Adipocyte (in vitro differentiated cells): ENCODE data around the gene IFI16.
"Not testable (repeated sequence)": the region's sequence is repeated elsewhere in the genome, so short reads cannot be mapped to it uniquely, and the experiment has no call there.

ENCODE experiments used
- DNase-seq: peaks from one replicate; pipeline ENCODE4 v3.0.0-alpha.2; 2015; ENCODE audit warnings: low read depth
- H3K27me3 ChIP-seq: replicated peaks from 2 replicates; pipeline ENCODE4 v1.7.0; 2013; ENCODE audit warnings: mild to moderate bottlenecking, low read length, moderate library complexity; ENCODE audit not compliant: control insufficient read depth, insufficient read depth
- H3K36me3 ChIP-seq: 2 replicates; pipeline ENCODE4 v1.7.0; 2013; ENCODE audit warnings: low read length, mild to moderate bottlenecking, moderate library complexity; ENCODE audit not compliant: control insufficient read depth, insufficient read depth, severe bottlenecking
- H3K4me1 ChIP-seq: 2 replicates; pipeline ENCODE4 v1.7.0; 2013; ENCODE audit warnings: mild to moderate bottlenecking, low read length, moderate library complexity; ENCODE audit not compliant: control insufficient read depth, insufficient read depth
- H3K4me3 ChIP-seq: 2 replicates; pipeline ENCODE4 v1.7.0; 2013; ENCODE audit warnings: mild to moderate bottlenecking, low read length, moderate library complexity
- H3K9ac ChIP-seq: 2 replicates; pipeline ENCODE4 v1.7.0; 2013; ENCODE audit warnings: mild to moderate bottlenecking, low read length, moderate library complexity
- H3K9me3 ChIP-seq: 2 replicates; pipeline ENCODE4 v1.7.0; 2013; ENCODE audit warnings: mild to moderate bottlenecking, low read length, moderate library complexity; ENCODE audit not compliant: control insufficient read depth

The IFI16 gene

DNA sequence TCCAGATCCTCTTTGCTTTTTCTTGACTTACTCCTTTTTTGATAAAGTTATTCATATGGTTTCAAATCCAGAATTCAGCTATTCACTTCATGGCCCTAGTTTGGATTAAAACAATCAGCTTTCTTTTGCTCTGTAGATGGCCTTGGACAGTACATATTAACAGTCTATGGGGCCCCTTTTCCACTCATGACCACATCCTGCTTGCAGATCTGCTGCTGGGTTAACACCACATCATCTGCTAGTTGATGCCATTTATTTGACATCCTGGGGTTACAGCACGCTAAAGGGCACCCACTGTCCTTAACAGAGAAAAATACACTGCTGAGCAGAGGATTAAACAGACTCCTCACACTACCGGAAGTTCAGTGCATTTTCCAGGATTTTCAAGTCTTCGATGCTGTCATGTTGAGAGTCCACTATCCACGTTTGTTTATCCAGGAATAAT, 941 bp upstream of the IFI16 start:
- Histone ChIP-seq H3K4me1 (peaks cover 66% of the 10 kb centered on the region), H3K36me3 (no peaks in the 10 kb centered on the region), H3K9me3 (no peaks in the 10 kb centered on the region), H3K4me3 (peak overlapping the region; percentile 97), H3K27me3 (no peaks in the 10 kb centered on the region), H3K9ac (peak overlapping the region; percentile 99)
- DNase-seq: no peak

DNA sequence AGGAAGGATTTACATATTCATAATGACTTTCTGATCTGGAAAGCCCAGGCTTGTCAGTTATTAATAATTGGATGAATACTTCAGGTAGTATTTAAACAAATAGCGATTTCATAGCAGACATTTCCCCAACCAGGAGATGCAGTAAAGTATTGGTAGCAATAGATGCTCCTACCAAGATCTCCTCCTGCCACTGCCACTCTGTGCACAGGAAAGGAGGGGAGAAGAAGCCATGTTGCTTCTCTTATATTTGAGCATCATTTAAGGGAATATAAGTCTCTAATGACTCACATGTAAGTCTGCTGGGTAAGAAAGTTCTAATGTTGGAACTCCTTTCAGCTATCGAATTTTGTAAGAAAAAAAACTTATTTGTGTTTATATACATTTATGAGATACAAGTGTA, 420 bp upstream of the IFI16 start:
- H3K4me1 ChIP-seq: peaks cover 68% of the 10 kb centered on the region
- no peak for DNase-seq
- H3K9me3 ChIP-seq: no peaks in the 10 kb centered on the region
- H3K9ac ChIP-seq: peak overlapping the region; percentile 99
- H3K27me3 ChIP-seq: no peaks in the 10 kb centered on the region
- H3K4me3 ChIP-seq: peak overlapping the region; percentile 97
- H3K36me3 ChIP-seq: no peaks in the 10 kb centered on the region

DNA sequence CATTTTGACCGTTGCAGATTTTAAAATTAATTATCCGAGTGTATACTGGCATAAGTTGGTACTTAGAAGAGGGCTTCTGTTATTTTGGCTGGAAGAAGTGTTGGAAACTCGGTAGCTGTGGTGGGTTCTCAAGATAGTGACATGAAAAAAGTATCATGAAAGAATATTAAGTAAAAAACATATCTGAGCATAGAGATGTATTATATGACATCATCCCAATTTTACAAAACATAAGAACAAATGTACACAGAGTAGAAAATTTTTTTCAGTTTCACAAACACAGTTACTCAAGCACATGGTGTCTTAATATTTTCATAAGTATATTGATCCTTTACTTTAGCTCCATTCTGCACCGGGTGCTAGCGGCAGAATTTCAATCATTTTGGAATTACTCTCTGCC, 684 bp downstream of the IFI16 start:
- H3K9me3 ChIP-seq: no peaks in the 10 kb centered on the region
- H3K9ac ChIP-seq: peak overlapping the region; percentile 99
- H3K4me3 ChIP-seq: peak overlapping the region; percentile 97
- H3K36me3 ChIP-seq: peaks cover 7% of the 10 kb centered on the region
- peaks cover 68% of the 10 kb centered on the region for H3K4me1 ChIP-seq
- peak; percentile 44 for DNase-seq
- no peaks in the 10 kb centered on the region for H3K27me3 ChIP-seq

DNA sequence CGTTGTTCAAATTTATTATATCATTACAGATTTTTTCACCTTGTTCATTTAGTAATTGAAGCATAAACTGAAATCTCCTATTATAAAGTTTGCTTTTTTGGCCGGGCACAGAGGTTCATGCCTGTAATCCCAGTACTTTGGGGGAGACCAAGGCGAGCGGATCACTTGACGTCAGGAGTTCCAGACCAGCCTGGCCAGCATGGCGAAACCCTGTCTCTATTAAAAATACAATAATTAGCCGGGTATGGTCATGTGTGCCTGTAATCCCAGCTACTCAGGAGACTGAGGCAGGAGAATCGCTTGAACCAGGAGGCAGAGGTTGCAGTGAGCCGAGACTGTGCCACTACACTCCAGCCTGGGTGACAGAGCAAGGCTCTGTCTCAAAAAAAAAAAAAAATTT, 1.3 kb downstream of the IFI16 start:
- Histone ChIP-seq H3K4me1 (peaks cover 68% of the 10 kb centered on the region), H3K4me3 (peak overlapping the region; percentile 97), H3K9ac (peak overlapping the region; percentile 99), H3K36me3 (peaks cover 11% of the 10 kb centered on the region)
- not testable (repeated sequence) for H3K9me3 ChIP-seq, DNase-seq, H3K27me3 ChIP-seq

DNA sequence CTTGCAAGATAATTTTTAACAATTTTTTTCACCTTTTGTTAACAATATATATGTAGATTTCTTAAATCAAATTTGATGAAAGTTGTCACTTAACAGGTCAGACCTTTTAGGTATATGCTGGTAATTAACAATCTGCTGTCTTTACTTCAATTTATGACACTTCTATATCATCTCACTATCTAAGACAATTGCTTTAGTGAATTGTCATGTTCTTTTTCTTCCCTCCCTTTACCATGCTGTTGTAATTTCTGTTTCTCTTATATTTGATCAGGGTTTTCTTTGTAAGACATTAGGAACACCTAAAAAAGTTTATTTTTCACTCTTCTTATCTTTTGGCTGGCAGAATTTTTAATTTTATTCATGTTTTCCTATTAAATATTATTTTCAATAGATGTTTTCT, 2.0 kb downstream of the IFI16 start:
- Histone ChIP-seq H3K27me3 (no peaks in the 10 kb centered on the region), H3K9ac (peak overlapping the region; percentile 99), H3K4me1 (peaks cover 68% of the 10 kb centered on the region), H3K36me3 (peaks cover 19% of the 10 kb centered on the region), H3K4me3 (peak overlapping the region; percentile 97), H3K9me3 (no peaks in the 10 kb centered on the region)
- no peak for DNase-seq

DNA sequence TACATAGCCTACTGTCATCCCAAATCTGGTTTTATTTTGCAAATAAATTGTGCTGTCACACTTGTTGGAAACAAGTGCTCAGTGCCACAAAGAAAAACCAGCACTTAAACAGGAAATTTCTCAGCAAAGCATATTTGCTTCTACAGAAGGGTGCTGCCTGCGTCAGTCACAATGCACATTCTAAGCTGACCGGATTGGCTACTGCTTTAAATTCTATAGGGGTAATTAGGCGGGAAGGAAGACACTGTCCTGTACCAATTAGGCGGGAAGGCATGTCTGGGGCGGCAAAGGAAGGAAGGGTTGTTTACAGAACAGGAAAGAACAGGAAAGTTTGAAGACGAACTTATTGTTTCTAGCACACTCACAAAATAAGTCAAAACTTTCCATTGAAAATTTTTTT, 2.8 kb downstream of the IFI16 start:
- H3K27me3 ChIP-seq: no peaks in the 10 kb centered on the region
- peak overlapping the region; percentile 99 for H3K9ac ChIP-seq
- DNase-seq: peak; percentile 9
- H3K4me3 ChIP-seq: peak overlapping the region; percentile 97
- H3K36me3 ChIP-seq: peaks cover 25% of the 10 kb centered on the region
- peaks cover 71% of the 10 kb centered on the region for H3K4me1 ChIP-seq
- H3K9me3 ChIP-seq: no peaks in the 10 kb centered on the region

DNA sequence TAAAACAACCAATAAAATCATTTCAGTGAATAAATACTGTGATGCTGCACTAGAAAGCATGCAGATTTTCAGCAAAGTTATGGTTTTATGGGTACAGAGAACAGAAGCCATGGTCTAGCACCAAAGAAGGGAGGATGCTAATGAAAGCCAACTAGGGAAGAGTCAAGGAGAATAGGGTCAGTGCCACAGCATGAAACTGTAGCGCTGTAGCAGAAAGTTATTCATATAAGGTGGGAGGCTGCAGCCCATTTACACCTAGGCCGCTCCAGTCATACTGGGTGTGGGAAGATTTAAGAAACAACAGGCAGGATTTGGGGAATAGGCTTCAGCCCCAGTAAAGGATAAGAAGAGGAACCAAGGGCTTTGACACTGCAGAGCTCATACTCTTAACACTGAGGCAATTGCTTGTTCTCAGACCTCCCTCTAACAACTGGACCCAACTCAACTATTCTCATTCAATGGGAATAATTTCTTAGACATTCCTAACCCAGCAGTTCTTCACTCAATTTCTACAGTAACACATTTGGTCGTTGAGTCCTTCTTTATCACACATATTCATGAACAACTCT, 4.4 kb downstream of the IFI16 start:
- H3K36me3 ChIP-seq: peaks cover 40% of the 10 kb centered on the region
- DNase-seq: no peak
- H3K4me3 ChIP-seq: peak overlapping the region; percentile 23
- H3K27me3 ChIP-seq: no peaks in the 10 kb centered on the region
- no peaks in the 10 kb centered on the region for H3K9me3 ChIP-seq
- peaks cover 63% of the 10 kb centered on the region for H3K4me1 ChIP-seq
- H3K9ac ChIP-seq: no peak overlapping the region

DNA sequence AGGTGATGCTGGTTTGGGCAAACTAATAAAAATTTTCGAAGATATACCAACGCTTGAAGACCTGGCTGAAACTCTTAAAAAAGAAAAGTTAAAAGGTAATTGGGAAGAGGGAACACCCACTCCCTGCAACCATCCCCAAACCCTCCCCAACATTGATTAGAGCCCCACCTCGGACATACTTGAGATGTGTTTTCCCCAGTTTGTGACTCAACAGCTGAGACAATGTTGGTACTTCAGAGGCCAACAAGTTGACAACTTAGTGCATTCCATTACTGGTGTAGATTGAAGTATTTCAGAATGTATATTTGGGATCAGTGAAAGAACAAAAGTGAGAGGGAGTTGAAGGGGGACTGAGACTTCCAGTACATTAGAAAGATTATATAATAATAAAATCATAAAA, 5.1 kb downstream of the IFI16 start:
- H3K9me3 ChIP-seq: no peaks in the 10 kb centered on the region
- DNase-seq: no peak
- H3K4me3 ChIP-seq: peak overlapping the region; percentile 74
- H3K4me1 ChIP-seq: peaks cover 58% of the 10 kb centered on the region
- peaks cover 46% of the 10 kb centered on the region for H3K36me3 ChIP-seq
- H3K27me3 ChIP-seq: no peaks in the 10 kb centered on the region
- H3K9ac ChIP-seq: peak overlapping the region; percentile 36

DNA sequence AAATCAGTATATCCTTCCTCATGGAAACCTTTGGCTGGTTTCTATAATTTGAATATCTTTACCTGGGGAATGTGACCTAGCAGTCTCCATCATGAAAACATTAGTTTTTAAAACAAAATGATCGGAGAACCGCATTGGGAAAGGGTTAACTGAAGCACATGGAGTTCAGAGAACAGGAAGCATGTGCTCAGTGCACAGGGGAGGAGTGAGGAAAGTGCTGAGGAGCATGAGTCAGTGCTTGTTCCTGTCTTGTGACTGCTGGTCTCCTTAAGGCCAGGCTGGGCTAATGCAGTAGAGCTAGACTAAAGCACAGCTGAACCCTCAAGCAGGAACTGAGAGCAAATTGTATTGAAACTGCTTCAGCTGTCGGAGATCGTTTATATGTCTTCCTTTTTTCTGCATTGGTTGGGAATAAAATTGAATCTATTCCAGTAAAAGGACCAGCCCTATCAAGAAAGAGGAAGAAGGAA, 5.8 kb downstream of the IFI16 start:
- H3K4me1 ChIP-seq: peaks cover 58% of the 10 kb centered on the region
- H3K27me3 ChIP-seq: no peaks in the 10 kb centered on the region
- peaks cover 52% of the 10 kb centered on the region for H3K36me3 ChIP-seq
- H3K9ac ChIP-seq: peak overlapping the region; percentile 81
- no peaks in the 10 kb centered on the region for H3K9me3 ChIP-seq
- DNase-seq: peak; percentile 75
- H3K4me3 ChIP-seq: peak overlapping the region; percentile 74

DNA sequence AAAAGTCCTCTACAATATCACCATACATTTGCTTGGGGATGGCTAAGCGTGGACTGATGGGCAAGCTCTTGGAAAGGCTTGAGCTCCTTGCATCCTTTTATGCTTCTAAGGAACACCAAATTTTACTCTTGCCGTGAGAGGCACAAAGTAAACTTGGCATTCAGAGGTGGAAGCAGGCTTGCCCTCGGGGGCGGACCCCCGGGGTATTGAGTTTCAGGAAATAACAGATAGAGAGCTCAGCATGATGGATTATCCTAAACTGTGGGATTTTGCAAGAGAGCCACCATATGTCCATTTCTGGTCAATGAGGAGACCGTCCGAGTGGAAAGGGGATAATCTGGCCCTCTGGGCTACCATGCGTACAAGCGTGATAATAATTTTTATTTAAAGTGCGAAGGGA, 14.0 kb downstream of the IFI16 start:
- no peak for DNase-seq
- H3K27me3 ChIP-seq: no peaks in the 10 kb centered on the region
- no peak overlapping the region for H3K9ac ChIP-seq
- H3K36me3 ChIP-seq: peaks cover 65% of the 10 kb centered on the region
- H3K4me3 ChIP-seq: no peak overlapping the region
- peaks cover 5% of the 10 kb centered on the region for H3K4me1 ChIP-seq
- no peaks in the 10 kb centered on the region for H3K9me3 ChIP-seq

DNA sequence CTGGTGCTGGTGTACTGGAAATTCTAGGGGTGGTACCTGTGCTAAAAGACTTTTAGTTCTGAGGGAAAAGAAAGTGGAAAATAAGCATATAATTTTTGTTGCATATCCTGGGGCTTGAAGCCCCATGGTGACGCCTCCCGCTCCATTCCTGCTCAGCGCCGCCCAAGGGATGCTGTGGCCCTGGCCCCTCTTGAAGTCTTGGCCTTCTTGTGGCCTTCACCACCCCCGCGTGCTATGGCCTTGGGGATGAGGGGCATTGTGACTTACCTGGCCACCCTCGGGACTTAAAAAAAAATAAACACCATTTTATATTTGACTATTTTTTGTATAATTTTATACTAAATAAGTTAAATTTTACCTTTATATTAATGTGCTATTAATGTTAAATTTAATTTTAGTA, 15.3 kb downstream of the IFI16 start:
- no peaks in the 10 kb centered on the region for H3K27me3 ChIP-seq
- DNase-seq: no peak
- no peak overlapping the region for H3K4me3 ChIP-seq
- H3K9ac ChIP-seq: no peak overlapping the region
- H3K36me3 ChIP-seq: peaks cover 60% of the 10 kb centered on the region
- H3K9me3 ChIP-seq: no peaks in the 10 kb centered on the region
- H3K4me1 ChIP-seq: peaks cover 7% of the 10 kb centered on the region

DNA sequence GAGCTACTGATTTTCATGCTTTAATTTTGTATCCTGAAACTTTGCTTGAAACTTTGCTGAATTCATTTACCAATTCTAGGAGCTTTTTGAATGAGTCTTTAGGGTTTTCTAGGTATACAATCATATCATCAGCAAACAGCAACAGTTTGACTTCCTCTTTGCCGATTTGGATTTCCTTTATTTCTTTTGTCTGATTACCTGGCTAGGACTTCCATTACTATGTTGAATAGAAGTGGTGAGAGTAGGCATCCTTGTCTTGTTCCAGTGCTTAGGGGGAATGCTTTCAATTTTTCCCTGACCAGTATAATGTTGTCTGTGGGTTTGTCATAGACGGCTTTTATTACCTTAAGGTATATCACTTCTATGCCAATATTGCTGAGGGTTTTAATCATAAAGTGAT, 17.1 kb downstream of the IFI16 start:
- not testable (repeated sequence) for H3K4me3 ChIP-seq, DNase-seq, H3K9me3 ChIP-seq, H3K9ac ChIP-seq, H3K27me3 ChIP-seq
- H3K4me1 ChIP-seq: peaks cover 19% of the 10 kb centered on the region
- H3K36me3 ChIP-seq: peaks cover 60% of the 10 kb centered on the region
